ENCODE measurements around the gene BCKDHB. TPM values are rescaled to one million over a fixed set of nuclear protein-coding genes. Genes with fewer than 3 reads are reported as not detected.

BCKDHB gene
- total RNA-seq, 4 donors from 2014 or later: 8.9 to 18.4 (median 16.6) TPM

GRCh38 chr6:80165143-80165542 is 58.7 kb downstream of the BCKDHB start:
- TF ChIP-seq, protein P1, sequence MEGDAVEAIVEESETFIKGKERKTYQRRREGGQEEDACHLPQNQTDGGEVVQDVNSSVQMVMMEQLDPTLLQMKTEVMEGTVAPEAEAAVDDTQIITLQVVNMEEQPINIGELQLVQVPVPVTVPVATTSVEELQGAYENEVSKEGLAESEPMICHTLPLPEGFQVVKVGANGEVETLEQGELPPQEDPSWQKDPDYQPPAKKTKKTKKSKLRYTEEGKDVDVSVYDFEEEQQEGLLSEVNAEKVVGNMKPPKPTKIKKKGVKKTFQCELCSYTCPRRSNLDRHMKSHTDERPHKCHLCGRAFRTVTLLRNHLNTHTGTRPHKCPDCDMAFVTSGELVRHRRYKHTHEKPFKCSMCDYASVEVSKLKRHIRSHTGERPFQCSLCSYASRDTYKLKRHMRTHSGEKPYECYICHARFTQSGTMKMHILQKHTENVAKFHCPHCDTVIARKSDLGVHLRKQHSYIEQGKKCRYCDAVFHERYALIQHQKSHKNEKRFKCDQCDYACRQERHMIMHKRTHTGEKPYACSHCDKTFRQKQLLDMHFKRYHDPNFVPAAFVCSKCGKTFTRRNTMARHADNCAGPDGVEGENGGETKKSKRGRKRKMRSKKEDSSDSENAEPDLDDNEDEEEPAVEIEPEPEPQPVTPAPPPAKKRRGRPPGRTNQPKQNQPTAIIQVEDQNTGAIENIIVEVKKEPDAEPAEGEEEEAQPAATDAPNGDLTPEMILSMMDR (IDR thresholded peaks at IDR 0.05): no peak
- ATAC-seq (ENCODE audit: low FRiP score) (no peak), DNase-seq (ENCODE audit: low spot score) (no peak)

- ATAC-seq (ENCODE audit: low FRiP score): no peak
- DNase-seq (ENCODE audit: low spot score): no peak
- TF ChIP-seq, protein P1 (IDR thresholded peaks at IDR 0.05): no peak
Observed at GRCh38 chr6:80165819-80166218, 59.3 kb downstream of the BCKDHB start.

- TF ChIP-seq, protein P1 (IDR thresholded peaks at IDR 0.05): no peak
- ATAC-seq (ENCODE audit: low FRiP score): no peak
- DNase-seq (ENCODE audit: low spot score): no peak
Observed at GRCh38 chr6:80170433-80170832, 64.0 kb downstream of the BCKDHB start.

DNA sequence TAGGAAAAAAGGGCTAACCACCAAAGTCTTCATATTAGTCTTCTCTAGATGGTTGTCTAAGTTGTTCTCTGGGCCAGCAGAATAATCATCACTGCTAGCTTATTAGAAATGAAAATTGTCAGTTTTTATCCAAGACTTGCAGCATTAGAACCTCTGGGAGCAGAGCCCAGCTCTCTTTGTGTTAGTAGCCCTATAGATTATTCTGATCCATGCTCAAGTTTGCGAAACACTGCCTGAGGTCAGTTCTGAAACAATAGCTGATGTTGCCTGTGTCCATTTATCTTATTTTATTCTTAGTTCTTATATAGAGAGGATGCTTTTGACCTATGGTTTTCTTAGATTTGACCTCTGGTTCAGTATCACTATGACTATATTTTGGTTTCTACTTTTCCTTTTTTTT is 66.9 kb downstream of the BCKDHB start:
- TF ChIP-seq, protein P1 (IDR thresholded peaks at IDR 0.05): no peak
- DNase-seq (ENCODE audit: low spot score): no peak

DNA sequence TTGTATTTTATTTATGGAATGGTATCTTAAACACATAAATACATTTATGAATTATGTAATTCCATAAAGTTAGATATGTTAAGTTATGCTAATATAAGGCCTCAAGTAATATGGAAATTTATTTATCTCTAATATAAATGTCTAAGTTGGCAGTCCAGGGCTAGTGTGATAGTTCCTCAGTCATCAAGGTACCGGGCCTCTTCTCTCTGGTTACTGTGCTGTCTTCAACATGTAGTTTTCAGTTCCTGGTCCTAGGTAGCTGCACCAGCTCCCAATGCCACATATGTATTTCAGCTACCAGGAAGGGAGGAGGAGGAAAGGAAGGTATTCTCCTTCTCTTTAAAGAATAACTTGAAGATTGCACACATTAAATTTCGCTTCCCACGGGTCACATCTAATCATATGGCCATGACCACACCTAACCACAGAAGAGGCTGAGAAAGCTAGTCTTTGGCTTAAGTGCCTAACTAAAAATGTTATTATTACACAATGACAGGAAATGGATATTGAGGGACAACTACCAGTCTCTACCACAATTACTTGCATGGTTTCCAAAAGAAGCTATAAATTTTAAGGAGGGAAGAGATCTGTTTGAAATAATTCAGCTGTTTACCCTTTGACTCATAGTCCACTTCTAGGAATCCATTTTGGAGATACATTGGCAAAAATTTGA is 68.6 kb downstream of the BCKDHB start:
- ATAC-seq (ENCODE audit: low FRiP score) (no peak), DNase-seq (ENCODE audit: low spot score) (no peak)
- TF ChIP-seq, protein P1 (IDR thresholded peaks at IDR 0.05): no peak

More for the DNA sequence above, 66.9 kb downstream of the BCKDHB start:
- no peak for ATAC-seq (ENCODE audit: low FRiP score)

DNA sequence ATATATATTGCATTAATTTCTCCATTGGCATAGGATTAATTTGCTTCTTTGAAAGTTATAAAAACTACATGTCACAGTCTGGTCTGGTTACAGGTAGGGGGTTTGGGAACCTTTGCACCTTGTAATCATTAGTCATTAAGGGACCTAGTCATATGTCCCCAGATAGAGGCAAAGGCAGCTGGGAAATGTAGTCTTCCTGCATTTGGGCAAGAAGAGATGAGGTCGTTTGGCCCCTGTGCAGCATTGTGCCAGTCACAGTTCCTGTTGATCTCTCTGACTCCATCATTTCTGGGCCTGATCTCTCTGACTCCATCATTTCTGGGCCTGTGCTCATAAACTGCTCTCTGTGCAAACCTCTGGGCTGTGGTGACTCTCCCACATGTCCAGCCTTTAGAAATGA is 73.2 kb downstream of the BCKDHB start:
- no peak for ATAC-seq (ENCODE audit: low FRiP score)
- TF ChIP-seq, protein P1 (IDR thresholded peaks at IDR 0.05): no peak

GRCh38 chr6:80181352-80182081 is 75.0 kb downstream of the BCKDHB start:
- no peak for ATAC-seq (ENCODE audit: low FRiP score)
- DNase-seq (ENCODE audit: low spot score): no peak
- TF ChIP-seq, protein P1 (IDR thresholded peaks at IDR 0.05): no peak

More for the DNA sequence above, 73.2 kb downstream of the BCKDHB start:
- no peak for DNase-seq (ENCODE audit: low spot score)
